MM.1S (cell line): ENCODE measurements around the gene EPHA5.

Source experiments
- DNase-seq: peaks from one replicate; pipeline ENCODE4 v3.0.0-alpha.2; 2015
- H2AFZ ChIP-seq: fragments of 300-600 bp; sonication (generic); 2 replicates; pipeline ENCODE4 v1.6.0; 2016; ENCODE audit warnings: antibody characterized with exemption, low read length
- H3F3A ChIP-seq: fragments of 300-600 bp; sonication (generic); 2 replicates; pipeline ENCODE4 v1.6.1; 2016; ENCODE audit warnings: mild to moderate bottlenecking, antibody characterized with exemption, low read length, moderate library complexity, mixed read lengths; ENCODE audit not compliant: insufficient read depth
- H3K27ac ChIP-seq: fragments of 300-600 bp; sonication (generic); 2 replicates; pipeline ENCODE4 v1.5.1; 2016; ENCODE audit warnings: mild to moderate bottlenecking, low read length
- H3K27me3 ChIP-seq: fragments of 300-600 bp; sonication (generic); replicated peaks from 2 replicates; pipeline ENCODE4 v1.6.0; 2016; ENCODE audit warnings: low read length; ENCODE audit not compliant: insufficient read depth
- H3K36me3 ChIP-seq: fragments of 300-600 bp; sonication (generic); replicated peaks from 2 replicates; pipeline ENCODE4 v1.6.1; 2016; ENCODE audit warnings: mild to moderate bottlenecking, low read length, mixed read lengths; ENCODE audit not compliant: insufficient read depth
- H3K4me1 ChIP-seq: fragments of 300-600 bp; sonication (generic); 2 replicates; pipeline ENCODE4 v1.6.1; 2016; ENCODE audit warnings: low read length, mixed read lengths
- H3K4me2 ChIP-seq: fragments of 300-600 bp; sonication (generic); 2 replicates; pipeline ENCODE4 v1.6.0; 2016; ENCODE audit warnings: low read depth, low read length
- H3K4me3 ChIP-seq: fragments of 300-600 bp; sonication (generic); 2 replicates; pipeline ENCODE4 v1.5.1; 2016; ENCODE audit warnings: low read length, mixed read lengths
- H3K79me2 ChIP-seq: fragments of 300-600 bp; sonication (generic); 2 replicates; pipeline ENCODE4 v1.6.1; 2016; ENCODE audit warnings: mixed run types, low read length, mixed read lengths
- H3K9ac ChIP-seq: fragments of 300-600 bp; sonication (generic); 2 replicates; pipeline ENCODE4 v1.6.1; 2016; ENCODE audit warnings: low read length, mixed read lengths
- H3K9me2 ChIP-seq: fragments of 300-600 bp; sonication (generic); replicated peaks from 2 replicates; pipeline ENCODE4 v1.6.1; 2016; ENCODE audit warnings: mild to moderate bottlenecking, low read length, mixed read lengths; ENCODE audit not compliant: insufficient read depth
- H3K9me3 ChIP-seq: fragments of 300-600 bp; sonication (generic); replicated peaks from 2 replicates; pipeline ENCODE4 v1.6.1; 2016; ENCODE audit warnings: mild to moderate bottlenecking, low read length, mixed read lengths; ENCODE audit not compliant: insufficient read depth
- H4K20me1 ChIP-seq: fragments of 300-600 bp; sonication (generic); 2 replicates; pipeline ENCODE4 v1.6.1; 2016; ENCODE audit warnings: mild to moderate bottlenecking, low read length, moderate library complexity, mixed read lengths; ENCODE audit not compliant: insufficient read depth
- CTCF ChIP-seq: fragments of 300-600 bp; sonication (generic); IDR thresholded peaks from 2 replicates; pipeline ENCODE4 v1.5.1; 2016; ENCODE audit warnings: antibody characterized with exemption, low read length, mixed read lengths
- EZH2 ChIP-seq: fragments of 300-600 bp; sonication (generic); optimal IDR thresholded peaks from 2 replicates; pipeline ENCODE3; 2017; ENCODE audit warnings: low read depth, mild to moderate bottlenecking, antibody characterized with exemption, low read length, mixed read lengths
- EZH2phosphoT487 ChIP-seq: fragments of 300-600 bp; sonication (generic); IDR thresholded peaks from 2 replicates; pipeline ENCODE4 v1.6.1; 2018; ENCODE audit warnings: antibody characterized with exemption, low read length

Gene EPHA5

DNA sequence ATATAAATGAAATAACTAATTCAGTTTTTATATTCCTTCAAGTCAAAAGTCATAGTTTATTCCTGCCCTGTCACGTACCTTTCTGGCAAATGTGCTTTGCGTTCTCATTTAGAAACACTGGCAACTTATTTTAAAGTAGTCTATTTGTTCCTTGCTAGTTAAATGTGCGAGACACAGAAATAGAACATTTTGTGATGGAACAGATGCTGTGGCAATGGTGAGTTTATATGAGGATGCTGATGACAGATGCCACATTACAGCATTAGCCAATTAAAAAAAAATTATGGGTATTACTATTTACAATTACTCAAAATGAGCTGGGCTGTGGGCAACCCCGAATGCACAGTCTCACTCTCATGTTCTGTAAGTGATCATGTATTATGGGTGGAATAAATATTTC is 26.1 kb upstream of the EPHA5 start:
- Histone ChIP-seq H3K36me3 (no peaks in the 10 kb centered on the region), H3K4me2 (no peak overlapping the region), H3K4me1 (no peaks in the 10 kb centered on the region), H3K27me3 (no peaks in the 10 kb centered on the region), H3K27ac (no peak overlapping the region), H3K9ac (no peak overlapping the region), H3K4me3 (no peak overlapping the region), H4K20me1 (no peaks in the 10 kb centered on the region), H3K9me2 (no peaks in the 10 kb centered on the region), H3K79me2 (no peaks in the 10 kb centered on the region), H3K9me3 (no peaks in the 10 kb centered on the region), H2AFZ (no peak overlapping the region), H3F3A (no peaks in the 10 kb centered on the region)
- TF ChIP-seq CTCF (no peak), EZH2 (no peak), EZH2phosphoT487 (no peak)
- DNase-seq = no peak

DNA sequence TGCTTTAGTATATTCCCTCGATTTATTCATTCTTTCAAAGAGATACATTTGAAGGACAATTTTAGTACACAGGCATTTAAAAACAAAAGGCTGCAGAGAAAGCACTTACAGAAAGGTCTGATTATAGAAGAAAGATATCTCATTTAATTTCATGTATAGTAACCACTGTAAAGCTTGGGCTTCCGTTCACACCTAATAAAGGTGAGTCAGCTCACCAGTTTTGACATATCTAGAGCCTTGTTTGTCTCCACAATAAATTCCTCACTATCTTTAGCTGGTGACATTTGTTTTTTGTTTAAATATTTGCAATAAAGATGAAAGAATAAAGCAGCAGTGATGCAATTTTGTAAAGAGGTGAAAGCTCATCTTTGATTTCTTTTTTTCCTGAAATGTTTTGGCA is 1.1 kb upstream of the EPHA5 start:
- Histone ChIP-seq H3K4me1 (no peaks in the 10 kb centered on the region), H2AFZ (no peak overlapping the region), H3F3A (no peaks in the 10 kb centered on the region), H3K27me3 (no peaks in the 10 kb centered on the region), H3K9me2 (no peaks in the 10 kb centered on the region), H4K20me1 (no peaks in the 10 kb centered on the region), H3K79me2 (no peaks in the 10 kb centered on the region), H3K4me3 (no peak overlapping the region), H3K27ac (no peak overlapping the region), H3K9me3 (no peaks in the 10 kb centered on the region), H3K36me3 (no peaks in the 10 kb centered on the region), H3K4me2 (no peak overlapping the region), H3K9ac (no peak overlapping the region)
- DNase-seq = no peak
- no peak for TF ChIP-seq EZH2phosphoT487
- TF ChIP-seq CTCF = no peak
- no peak for TF ChIP-seq EZH2

GRCh38 chr4:65670020-65670330 is 314 bp downstream of the EPHA5 start:
- Histone ChIP-seq H3K9me3 (no peaks in the 10 kb centered on the region), H3K27me3 (no peaks in the 10 kb centered on the region), H3F3A (no peaks in the 10 kb centered on the region), H3K36me3 (no peaks in the 10 kb centered on the region), H2AFZ (no peak overlapping the region), H3K4me2 (no peak overlapping the region; the same call in 1 of the 2 replicates), H3K4me1 (no peaks in the 10 kb centered on the region), H3K9me2 (no peaks in the 10 kb centered on the region), H3K79me2 (no peaks in the 10 kb centered on the region), H4K20me1 (no peaks in the 10 kb centered on the region), H3K27ac (no peak overlapping the region), H3K9ac (no peak overlapping the region), H3K4me3 (no peak overlapping the region)
- no peak for DNase-seq
- TF ChIP-seq EZH2phosphoT487 (no peak), EZH2 (no peak), CTCF (no peak)
